NCI-H2227 (cell line): Measurements from ENCODE around the gene CNPY1.

Experiments
- DNase-seq: peaks from one replicate; lab custom pipeline; 2025; ENCODE audit not compliant: unreplicated experiment; lab: John Stamatoyannopoulos, UW

The CNPY1 gene

DNA sequence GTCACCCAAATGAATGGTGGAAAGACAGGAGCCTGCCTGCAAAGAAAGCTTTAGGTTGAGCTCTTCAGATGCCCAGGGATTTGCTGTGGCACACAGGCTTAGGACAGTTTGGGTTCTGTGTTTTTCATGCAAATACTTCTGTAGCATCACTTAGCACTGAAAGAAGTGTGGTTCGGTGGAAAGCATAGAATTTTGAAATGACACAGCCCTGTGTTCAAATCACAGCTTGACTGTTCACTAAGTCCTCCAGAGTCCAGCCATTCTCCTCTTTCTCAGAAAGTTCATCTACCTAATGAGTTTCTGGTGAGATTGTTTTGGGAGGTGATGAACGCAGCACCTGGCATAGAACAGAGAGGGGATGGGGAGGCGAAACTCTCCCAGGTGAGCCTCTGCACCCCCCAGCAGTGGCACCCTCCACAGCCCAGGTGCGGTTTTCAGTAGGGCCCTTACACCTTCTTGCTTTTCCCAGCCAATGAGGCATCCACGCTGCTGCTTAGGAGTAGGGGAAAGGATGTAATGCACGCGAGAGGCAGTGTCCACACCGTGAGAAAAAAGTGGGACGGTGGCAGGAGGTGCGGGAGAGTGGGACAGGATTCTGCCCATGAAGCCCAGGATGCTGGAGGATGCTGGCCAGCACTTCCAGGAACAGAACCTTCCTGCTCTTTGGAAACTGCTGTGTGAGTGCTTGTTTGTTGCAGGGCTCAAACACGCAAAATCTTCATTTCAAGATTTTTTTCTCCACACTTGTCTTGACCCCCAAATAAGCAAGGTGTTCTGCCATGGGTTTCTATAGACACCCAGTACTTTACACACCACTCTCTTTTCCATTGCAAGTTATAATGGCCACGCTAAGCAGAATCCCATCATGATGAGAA is 76.8 kb downstream of the CNPY1 start:
- DNase-seq: no peak

DNA sequence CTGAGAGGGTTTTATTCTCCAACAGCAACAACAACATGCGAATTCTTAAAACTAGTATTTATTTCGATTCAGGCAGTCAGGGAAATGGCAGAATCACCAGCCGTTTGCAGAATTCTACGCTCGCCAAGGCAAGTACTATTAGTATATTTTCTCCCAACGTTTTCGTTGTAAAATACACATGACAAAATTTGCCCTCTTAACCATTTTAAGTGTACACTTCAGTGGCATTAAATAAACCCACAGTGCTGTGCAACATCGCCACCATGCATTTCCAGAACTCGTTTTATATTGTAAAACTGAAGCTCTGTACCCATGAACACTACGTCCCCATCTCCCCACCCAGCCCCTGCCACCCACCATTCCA is 77.6 kb downstream of the CNPY1 start:
- DNase-seq: no peak

DNA sequence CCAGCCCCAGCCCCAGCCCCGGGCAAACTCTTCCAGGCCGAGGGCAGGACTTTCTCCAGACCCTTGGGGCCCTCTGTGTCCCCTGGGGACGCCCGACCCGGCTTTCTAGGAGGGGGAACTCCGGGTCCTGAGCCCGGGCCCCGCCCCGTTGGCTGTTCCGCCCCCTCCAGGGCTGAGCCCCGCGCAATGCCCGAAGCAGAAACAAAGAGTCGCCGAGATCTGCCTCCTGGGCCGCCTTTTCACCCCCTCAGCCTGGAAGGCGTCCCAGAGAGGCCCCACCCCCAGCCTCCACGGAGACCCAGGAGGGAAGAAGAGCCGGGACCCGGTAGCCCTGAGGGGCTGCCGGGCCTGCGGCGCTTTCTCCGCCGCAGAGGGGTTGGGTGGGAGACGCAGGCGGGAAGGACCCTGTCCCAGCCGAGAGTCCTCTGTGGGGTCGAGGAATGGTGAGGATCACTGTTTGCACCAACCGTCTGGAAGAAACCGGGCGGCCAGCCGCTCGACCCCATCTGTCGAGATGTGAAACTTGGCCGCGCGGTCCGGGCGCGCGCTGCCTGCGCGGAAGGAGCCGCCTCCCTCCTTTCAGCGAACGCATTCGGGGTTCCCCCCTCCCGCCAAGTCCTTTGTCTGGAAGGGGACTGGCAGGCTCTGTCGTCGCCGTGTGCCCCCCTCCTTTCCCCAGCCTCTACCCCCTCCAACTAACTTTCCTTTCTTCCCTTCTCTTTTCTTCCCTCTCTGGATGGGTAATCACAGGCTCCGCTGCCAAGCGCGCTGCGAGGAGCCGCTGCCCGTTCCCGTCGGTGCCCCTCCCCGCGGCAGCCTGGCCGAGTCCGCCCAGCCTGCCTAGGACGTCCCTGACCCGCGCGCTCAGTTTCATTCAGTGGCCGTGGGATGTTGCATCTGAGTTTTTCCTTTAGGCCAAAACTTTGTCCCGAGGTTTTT is 78.2 kb downstream of the CNPY1 start:
- DNase-seq: peak; percentile 19

DNA sequence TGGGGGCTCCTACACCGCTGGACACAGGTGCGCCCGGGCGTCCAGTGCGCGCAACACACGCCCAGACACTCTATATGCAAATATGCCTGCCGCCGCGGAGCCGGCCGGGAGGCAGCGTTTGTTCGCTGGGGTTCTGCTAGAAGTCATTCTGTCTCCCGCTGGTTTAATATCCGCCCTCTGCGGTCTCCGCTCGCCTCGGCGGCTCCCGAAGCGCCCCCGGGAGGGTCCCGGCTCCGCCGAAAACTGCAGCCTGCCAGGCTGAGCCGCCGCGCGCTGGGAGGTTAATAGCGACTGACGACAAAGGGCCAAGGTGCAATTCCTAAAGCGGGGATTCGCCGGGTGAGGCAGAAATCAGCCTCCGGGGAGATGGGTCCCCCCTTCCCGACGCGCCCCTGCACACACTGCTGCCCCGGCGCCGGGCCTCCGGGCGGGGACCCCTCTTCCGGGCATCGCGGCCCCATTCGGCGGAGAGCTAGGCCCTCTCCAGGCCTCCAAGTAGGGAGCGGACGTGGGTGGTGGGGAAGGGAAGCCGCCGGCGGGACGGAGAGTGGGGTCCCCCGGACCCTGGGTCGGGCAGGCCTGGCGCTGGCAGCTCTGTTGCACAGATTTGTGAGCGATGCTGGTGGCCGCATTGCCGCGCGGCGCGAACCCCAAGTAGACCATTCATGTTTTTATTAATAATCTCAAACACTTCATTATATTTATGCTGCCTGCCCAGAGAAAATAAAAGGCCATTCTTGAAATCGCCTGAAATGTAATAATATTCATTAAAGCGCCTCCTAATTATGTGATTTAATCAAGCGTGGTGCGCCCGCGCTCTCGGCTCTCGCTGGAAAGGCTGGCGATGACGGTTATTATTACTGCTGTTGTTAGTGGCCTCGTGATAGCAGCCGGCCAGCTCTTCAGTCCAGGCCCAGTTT is 79.3 kb downstream of the CNPY1 start:
- peak; percentile 76 for DNase-seq

DNA sequence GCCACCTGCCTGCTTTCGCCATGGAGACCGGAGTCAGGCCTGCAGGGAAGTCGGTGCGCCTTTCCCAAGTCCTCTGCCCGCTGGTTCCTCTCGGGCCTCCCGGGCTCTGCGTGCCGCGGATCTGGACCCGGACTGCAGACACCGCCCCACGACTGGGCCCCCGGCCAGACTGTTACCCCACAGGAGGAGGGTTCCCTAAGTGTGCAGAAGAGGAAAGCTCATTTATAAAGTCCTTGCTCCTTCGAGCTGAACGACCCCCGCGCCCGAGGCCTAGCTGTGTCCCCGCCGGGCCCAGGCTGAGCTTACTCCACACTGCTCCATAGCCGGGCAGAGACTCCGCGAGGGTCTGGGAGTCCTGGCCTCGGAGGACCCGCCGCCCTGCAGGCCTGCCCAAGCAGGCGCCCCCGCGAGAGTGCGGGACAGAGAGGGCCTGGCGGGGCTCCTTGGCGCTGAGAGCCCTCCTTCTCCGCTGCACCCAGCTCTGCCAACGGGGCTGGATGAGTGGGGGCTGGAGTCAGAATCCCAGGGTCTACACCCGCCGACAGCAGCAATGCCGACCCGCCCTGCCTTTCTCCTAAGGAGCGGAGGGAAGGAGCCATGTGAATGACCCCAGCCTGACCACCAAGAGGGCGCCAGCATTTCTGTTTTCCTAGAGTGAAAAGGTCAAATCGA is 80.1 kb downstream of the CNPY1 start:
- no peak for DNase-seq

DNA sequence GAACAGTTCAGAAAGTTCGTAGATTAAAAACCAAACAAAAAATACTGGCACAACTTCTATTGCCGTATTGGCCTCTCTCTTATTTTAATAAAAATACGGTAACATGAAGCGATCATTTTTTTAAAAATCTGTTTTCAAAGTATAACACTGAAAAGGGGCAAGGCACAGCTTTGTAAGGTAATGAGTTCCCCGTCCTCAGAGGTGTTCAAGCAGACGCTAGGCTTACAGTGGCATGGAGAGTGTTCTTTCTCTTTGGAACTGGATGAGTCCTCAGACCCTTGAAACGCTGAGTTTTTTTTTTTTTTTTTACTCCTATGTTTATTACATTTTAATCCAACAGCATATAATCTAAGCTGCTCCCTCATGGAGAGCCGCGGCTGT is 80.6 kb downstream of the CNPY1 start:
- DNase-seq: no peak

DNA sequence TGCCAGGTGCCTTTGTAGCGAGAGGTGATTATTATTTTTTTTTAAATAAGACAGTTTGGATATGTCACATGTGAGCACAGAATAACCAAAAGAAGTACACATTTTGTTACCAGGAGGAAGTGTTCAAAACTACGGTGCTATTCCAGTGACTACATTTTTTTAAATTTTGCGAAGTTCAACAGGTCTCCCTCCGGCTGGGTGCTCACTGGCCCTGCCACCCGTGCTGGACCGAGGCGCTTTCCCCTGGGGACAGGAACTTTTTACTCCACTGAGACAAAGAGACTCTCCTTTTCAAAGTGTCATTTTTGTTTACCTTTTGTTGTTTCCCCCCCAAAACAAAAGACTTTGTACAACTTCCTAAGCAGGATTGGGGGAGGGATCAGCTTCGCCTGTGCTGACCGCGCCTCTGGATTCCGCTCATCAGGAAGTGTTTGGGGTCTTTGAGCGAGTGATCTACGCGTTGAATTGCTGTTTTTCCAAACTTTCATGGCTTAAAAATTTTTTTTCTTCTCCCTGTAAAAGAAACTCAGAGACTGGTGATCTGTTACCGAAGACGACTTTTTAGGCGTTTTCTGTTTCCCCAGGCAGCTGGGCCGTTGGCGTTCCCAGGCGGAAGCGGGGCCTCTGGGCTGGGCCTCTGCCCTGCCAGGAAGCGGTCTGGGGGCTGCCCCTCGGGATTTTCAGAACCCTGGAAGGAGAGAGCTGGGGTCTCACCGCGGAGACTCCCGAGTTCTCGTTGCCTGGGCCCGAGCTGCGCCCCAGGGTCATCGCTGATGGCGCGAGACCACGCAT is 81.2 kb downstream of the CNPY1 start:
- DNase-seq: no peak

DNA sequence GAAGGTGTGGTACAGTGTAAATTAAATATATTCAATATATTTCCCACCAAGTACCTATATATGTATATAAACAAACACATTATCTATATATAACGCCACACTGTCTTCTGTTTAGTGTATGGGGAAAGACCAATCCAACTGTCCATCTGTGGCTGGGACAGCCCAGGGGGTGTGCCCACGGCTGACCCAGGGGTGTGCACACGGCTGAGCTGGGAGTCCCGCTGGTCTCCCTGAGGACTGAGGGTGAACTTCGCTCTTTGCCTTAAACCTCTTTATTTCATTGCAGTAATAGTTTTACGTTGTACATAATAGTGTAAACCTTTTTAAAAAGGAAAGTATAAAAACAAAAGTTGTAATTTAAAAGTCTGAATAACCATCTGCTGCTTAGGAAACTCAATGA is 82.2 kb downstream of the CNPY1 start:
- DNase-seq: no peak

DNA sequence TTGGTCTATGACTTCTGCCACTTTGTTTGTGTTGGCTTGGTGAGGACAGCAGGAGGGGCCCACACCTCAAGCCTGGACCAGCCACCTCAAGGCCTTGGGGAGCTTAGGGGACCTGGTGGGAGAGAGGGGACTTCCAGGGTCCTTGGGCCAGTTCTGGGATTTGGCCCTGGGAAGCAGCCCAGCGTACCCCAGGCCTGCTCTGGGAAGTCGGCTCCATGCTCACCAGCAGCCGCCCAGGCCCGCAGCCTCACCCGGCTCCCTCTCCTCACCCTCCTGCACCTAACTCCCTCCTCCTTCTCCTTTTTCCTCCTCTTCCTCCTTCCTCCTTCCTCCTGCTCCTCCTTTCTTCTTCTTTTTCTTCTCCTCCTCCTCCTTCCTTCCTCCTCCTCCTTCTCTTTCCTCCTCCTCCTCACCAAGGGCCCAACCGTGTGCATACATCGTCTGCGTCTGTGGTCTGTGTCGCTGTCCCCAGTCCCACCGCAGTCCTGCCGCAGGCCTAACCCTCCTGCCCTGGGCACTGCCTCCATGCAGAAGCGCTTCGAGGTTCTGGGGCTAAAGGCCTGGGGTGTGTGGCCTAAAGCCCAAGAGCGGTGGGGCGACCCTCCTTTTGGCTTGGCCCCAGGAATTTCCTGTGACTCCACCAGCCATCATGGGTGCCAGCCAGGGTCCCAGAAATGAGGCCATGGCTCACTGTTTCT is 83.1 kb downstream of the CNPY1 start:
- no peak for DNase-seq

DNA sequence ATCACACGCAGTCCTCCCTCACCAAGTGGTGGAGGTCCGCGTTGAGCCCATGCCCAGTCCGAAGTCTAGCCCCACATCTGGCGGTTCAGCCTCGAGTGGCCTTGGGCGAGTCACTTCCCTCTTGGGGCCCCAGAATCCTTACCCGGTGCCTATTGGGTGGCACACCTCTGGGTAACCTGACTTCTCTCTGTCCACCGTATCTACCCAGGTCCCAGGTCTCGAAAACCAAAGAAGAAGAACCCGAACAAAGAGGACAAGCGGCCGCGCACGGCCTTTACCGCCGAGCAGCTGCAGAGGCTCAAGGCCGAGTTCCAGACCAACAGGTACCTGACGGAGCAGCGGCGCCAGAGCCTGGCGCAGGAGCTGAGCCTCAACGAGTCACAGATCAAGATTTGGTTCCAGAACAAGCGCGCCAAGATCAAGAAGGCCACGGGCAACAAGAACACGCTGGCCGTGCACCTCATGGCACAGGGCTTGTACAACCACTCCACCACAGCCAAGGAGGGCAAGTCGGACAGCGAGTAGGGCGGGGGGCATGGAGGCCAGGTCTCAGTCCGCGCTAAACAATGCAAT is 84.1 kb downstream of the CNPY1 start:
- no peak for DNase-seq

DNA sequence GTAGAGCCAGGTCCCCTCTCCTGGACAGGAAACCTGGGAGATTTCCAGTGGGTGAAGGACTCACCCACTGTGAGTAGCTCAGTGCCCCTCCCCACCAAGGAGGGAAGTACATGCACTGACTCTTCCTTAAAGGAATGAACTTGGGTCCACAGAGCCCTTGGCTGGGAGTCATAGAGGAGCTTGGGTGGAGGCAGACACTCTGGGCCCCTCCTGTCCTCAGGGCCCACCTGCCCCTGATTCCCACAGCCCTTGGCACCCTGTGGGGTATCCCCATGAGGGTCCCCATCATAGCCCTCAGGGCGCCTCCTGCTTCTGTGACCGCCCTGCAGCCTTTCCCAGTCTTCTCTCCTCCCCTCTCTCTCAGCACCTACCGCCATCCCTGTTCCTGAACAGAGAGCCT is 84.7 kb downstream of the CNPY1 start:
- no peak for DNase-seq

DNA sequence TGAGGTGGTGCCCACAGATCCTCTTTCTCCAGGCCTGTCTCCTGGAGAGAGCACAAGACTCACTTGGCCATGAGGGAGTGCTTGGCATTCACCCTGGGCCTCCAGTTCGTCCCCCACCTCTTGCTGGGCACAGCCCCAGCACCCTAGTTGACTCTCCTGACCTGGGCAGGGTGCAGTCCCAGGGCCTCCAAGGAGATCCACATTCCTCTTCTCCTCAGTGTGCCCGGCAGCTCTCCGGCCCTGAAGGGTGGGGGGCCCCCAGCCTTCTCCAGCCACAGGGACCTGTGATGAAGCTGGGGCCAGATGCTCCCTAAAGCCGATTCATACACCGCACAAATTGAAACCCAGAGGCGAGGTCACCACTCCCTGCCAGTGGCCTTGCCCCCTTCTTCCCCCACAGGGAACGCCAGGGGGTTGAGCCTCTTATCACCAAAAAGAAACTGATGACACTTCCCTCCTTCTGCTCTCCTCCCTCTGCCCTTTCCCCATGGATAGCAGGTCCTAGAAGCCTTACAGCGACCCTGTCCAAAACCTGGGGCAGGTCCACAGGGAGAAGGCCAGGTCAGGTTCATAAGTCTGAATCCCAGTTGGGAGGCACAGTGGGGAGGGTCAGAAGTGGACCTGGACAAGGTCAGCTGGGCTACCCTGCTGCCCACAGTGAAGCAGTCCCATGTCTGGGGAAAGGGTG is 85.3 kb downstream of the CNPY1 start:
- no peak for DNase-seq

DNA sequence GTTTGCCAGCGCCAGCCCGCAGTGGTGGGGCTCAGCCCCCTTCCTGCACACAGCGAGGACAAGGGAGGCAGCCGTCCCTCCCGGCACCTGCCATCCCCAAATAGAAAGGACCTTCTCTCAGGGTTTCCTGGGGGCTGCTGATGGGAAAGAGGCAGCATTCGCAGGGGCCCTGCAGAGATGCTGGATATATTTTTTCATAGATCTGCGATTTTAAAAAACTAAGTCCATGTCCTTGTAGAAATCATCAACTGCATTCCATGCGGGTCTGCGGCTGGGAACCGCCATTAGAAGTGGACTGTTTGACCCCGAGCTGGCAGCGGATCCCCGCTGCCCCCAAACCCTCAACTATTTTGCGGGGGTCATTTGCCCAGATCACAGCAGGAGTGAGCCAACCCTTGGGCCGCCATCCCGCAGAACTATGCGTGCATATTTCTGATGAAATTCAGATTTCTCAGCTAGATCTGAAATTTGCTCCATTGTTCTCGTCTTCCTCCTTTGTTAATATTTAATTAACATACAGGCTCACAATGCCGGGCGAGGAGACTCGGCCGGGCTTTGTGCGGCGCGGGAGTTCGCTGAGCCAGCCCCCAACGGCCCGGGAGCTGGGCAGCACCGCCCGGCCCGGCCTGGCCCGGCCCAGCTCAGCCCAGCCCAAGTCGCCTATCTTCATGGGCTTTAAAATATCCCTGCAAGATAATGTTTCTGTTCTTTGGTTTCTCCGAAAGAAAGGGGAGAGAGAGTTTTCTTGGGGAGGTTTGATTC is 86.5 kb downstream of the CNPY1 start:
- no peak for DNase-seq

DNA sequence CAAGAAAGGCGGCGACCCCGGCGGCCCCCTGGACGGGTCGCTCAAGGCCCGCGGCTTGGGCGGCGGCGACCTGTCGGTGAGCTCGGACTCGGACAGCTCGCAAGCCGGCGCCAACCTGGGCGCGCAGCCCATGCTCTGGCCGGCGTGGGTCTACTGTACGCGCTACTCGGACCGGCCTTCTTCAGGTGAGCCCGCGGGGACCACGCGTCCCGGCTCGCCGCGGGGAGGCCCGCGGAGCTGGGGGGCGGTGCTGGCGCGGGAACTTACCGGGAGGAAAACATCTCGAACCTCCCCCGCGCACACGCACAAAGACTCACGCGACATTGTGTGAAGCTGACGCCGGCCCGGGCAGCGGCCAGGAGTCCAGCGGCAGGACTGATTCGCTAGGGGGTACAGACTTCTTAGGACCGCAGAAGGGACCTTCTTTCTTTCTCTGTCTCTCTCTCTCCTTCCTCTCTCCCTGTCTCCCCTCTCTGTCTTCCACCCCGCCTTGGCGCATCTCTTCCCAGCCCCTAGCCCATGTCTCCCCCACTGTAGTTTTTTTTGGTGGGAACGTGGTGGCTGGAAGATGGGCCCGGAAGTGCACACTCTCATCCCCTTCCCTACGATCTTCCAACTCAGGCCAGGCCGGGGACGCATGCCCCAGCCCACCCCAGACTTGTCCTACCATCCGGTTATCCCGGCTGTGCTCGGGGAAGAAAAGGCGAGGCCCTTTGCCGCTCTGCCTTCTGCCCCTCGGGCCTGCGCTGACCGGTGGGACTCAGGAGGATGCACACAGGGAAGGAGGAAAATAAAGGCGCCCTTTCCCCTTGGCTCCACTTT is 87.3 kb downstream of the CNPY1 start:
- no peak for DNase-seq

DNA sequence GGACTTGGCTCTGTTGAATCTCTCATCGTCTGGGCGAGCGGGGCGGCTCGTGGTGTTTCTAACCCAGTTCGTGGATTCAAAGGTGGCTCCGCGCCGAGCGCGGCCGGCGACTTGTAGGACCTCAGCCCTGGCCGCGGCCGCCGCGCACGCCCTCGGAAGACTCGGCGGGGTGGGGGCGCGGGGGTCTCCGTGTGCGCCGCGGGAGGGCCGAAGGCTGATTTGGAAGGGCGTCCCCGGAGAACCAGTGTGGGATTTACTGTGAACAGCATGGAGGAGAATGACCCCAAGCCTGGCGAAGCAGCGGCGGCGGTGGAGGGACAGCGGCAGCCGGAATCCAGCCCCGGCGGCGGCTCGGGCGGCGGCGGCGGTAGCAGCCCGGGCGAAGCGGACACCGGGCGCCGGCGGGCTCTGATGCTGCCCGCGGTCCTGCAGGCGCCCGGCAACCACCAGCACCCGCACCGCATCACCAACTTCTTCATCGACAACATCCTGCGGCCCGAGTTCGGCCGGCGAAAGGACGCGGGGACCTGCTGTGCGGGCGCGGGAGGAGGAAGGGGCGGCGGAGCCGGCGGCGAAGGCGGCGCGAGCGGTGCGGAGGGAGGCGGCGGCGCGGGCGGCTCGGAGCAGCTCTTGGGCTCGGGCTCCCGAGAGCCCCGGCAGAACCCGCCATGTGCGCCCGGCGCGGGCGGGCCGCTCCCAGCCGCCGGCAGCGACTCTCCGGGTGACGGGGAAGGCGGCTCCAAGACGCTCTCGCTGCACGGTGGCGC is 88.1 kb downstream of the CNPY1 start, which contains the start of gene EN2:
EN2 (plus strand) TSS at position 19 of the 767 bp plus-strand sequence; CDS start at position 268, 249 bp downstream.
- DNase-seq: no peak
